ENCODE measurements around the gene SSBP3. TPM values are rescaled to one million over a fixed set of nuclear protein-coding genes. Genes with fewer than 3 reads are reported as not detected.

SSBP3 gene
- total RNA-seq, 4 donors from 2014 or later, result 19.3 to 40.5 (median 31.3) TPM

GRCh38 chr1:54276617-54277450 is 129.4 kb downstream of the SSBP3 start:
- WGBS, 2 donors, result 88 to 93% methylated on average over 11 of the region's 11 CpGs

DNA sequence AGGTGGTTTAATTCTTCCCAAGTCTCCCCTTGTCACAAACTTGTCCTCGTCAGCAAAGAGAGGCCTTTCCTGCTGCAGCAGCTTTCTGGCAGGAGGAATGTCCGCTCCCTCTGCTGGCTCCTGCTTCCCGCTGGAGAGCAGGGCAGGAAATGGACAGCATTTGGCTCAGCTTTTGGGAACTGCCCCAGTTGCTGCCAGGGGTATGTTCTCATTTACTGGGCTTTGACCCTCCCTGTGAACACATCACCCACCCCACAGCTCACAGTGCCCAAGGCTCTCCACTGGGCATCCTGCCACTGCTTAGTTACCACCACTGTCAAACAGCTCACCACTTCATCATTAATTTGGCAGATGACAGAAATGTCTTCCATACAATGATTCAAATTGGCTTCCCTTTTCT is 130.8 kb downstream of the SSBP3 start:
- DNase-seq (ENCODE audit: low spot score in 2 of 2), result peak; percentile 59 to 91
- intact Hi-C loops (cut with DNase I; ENCODE audit: low total_unique reads), result no loop called here
- TF ChIP-seq POLR2A (IDR thresholded peaks at IDR 0.05) (no peak), CTCF (IDR thresholded peaks at IDR 0.05) (no peak)
- H3K4me3 ChIP-seq (ENCODE audit: low read depth, poor library complexity, severe bottlenecking), result no peak overlapping the region
- WGBS, 2 donors, result 42 to 43% methylated on average over 3 of the region's 3 CpGs

More at GRCh38 chr1:54276617-54277450, 129.4 kb downstream of the SSBP3 start:
- no peak for DNase-seq (ENCODE audit: low spot score in 2 of 2)
- TF ChIP-seq POLR2A (IDR thresholded peaks at IDR 0.05) (no peak), CTCF (IDR thresholded peaks at IDR 0.05) (no peak)
- no peak overlapping the region for H3K4me3 ChIP-seq (ENCODE audit: low read depth, poor library complexity, severe bottlenecking)
- intact Hi-C loops (cut with DNase I; ENCODE audit: low total_unique reads), result no loop called here

DNA sequence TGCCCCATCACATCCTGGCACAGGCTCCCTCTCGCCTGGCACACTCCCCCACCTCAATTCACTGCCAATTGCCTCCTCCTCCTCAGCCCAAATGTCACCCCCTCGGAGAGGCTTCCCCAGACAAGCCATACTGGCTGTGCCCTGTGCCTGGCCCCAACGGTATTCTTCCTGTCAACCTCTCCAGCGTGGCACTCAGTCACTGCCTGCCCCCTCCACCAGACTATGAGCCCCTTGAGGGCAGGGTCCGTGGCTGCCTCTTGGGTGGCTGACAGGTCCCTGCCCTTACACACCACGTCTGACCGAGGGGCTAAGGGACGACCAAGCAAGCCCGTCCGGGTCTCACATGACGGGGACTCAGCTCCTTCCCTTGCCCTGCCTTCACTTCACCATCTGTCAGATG is 131.3 kb downstream of the SSBP3 start:
- no peak overlapping the region for H3K4me3 ChIP-seq (ENCODE audit: low read depth, poor library complexity, severe bottlenecking)
- WGBS, 2 donors, result 59 to 61% methylated on average over 11 of the region's 11 CpGs
- no peak for TF ChIP-seq CTCF (IDR thresholded peaks at IDR 0.05)
- no peak for TF ChIP-seq POLR2A (IDR thresholded peaks at IDR 0.05)
- no peak for DNase-seq (ENCODE audit: low spot score in 2 of 2)
- intact Hi-C loops (cut with DNase I; ENCODE audit: low total_unique reads), result no loop called here

- intact Hi-C loops (cut with DNase I; ENCODE audit: low total_unique reads), result no loop called here
- 63 to 70% methylated on average over 8 of the region's 8 CpGs for WGBS, 2 donors
- DNase-seq (ENCODE audit: low spot score in 2 of 2), result no peak
- TF ChIP-seq CTCF (IDR thresholded peaks at IDR 0.05) (no peak), POLR2A (IDR thresholded peaks at IDR 0.05) (no peak)
- H3K4me3 ChIP-seq (ENCODE audit: low read depth, poor library complexity, severe bottlenecking), result no peak overlapping the region
These were observed 131.7 kb downstream of the SSBP3 start for GRCh38 chr1:54274448-54274847.

GRCh38 chr1:54273795-54274163 is 132.4 kb downstream of the SSBP3 start:
- no peak overlapping the region for H3K4me3 ChIP-seq (ENCODE audit: low read depth, poor library complexity, severe bottlenecking)
- peak; percentile 41 to 91 for DNase-seq (ENCODE audit: low spot score in 2 of 2)
- 68 to 82% methylated on average over 4 to 5 of the region's 5 CpGs for WGBS, 2 donors
- TF ChIP-seq POLR2A (IDR thresholded peaks at IDR 0.05), result no peak
- TF ChIP-seq CTCF (IDR thresholded peaks at IDR 0.05), result no peak
- intact Hi-C loops (cut with DNase I; ENCODE audit: low total_unique reads), result no loop called here
